Upper lobe of left lung (tissue), 4 donors: ENCODE results near the gene OR2B3.

Experiments used
- POLR2A ChIP-seq, 4 donors: fragments of 450-650 bp; IDR thresholded peaks; one replicate each; pipeline ENCODE4 v1.5.1; 2016 to 2017; ENCODE audit warnings: antibody characterized with exemption in 4 of 4, mild to moderate bottlenecking in 2 of 4
- POLR2AphosphoS5 ChIP-seq, 2 donors: sonication (generic); formaldehyde crosslinking; IDR thresholded peaks; one replicate each; pipeline ENCODE4 v1.5.1; 2017; ENCODE audit warnings: antibody characterized with exemption in 2 of 2
- TF ChIP-seq, protein P1 (sequence below), 6 experiments: fragments of 450-650 bp in 4 of 6; fragments of 200-600 bp in 2 of 6; sonication (generic) in 2 of 6; IDR thresholded peaks; one replicate each; pipeline ENCODE4 v1.5.1; 2016 to 2019; ENCODE audit warnings: antibody characterized with exemption in 6 of 6

DNA sequence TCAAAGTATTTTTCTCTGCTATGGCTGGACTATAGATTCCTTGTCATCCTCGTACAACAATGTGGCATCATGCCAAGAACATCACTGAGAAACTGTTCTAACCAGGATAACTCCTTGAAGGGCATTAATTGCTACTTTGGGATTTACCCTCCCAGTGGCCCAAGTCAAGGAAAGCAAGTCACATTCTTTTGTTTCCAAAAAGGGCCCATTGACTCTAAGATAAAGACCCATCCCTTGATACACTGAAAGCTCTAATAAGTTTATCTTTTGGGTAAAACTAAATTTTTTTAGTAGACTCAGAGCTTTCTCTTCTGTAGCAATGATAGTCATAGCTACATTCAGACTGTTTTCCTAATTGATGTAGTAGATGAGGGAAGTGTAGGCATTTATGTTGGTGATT, 20.6 kb upstream of the OR2B3 start, which contains the start of gene OR2J3:
- TF ChIP-seq, protein P1, sequence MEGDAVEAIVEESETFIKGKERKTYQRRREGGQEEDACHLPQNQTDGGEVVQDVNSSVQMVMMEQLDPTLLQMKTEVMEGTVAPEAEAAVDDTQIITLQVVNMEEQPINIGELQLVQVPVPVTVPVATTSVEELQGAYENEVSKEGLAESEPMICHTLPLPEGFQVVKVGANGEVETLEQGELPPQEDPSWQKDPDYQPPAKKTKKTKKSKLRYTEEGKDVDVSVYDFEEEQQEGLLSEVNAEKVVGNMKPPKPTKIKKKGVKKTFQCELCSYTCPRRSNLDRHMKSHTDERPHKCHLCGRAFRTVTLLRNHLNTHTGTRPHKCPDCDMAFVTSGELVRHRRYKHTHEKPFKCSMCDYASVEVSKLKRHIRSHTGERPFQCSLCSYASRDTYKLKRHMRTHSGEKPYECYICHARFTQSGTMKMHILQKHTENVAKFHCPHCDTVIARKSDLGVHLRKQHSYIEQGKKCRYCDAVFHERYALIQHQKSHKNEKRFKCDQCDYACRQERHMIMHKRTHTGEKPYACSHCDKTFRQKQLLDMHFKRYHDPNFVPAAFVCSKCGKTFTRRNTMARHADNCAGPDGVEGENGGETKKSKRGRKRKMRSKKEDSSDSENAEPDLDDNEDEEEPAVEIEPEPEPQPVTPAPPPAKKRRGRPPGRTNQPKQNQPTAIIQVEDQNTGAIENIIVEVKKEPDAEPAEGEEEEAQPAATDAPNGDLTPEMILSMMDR (IDR thresholded peaks at IDR 0.05), result no peak
- TF ChIP-seq POLR2AphosphoS5 (IDR thresholded peaks at IDR 0.05) (no peak), POLR2A (IDR thresholded peaks at IDR 0.05) (no peak)
